Activated CD4-positive, alpha-beta T cell treated with anti-CD3 and anti-CD28 coated beads for 4 hours (primary cell): Measurements from ENCODE around the gene OR1E1.
"Not testable (repeated sequence)": the region's sequence is repeated elsewhere in the genome, so short reads cannot be mapped to it uniquely, and the experiment has no call there.

ENCODE experiments used
- DNase-seq, 2 donors: peaks; one replicate each; pipeline ENCODE4 v3.0.0-alpha.2; 2020

OR1E1 gene, protein sequence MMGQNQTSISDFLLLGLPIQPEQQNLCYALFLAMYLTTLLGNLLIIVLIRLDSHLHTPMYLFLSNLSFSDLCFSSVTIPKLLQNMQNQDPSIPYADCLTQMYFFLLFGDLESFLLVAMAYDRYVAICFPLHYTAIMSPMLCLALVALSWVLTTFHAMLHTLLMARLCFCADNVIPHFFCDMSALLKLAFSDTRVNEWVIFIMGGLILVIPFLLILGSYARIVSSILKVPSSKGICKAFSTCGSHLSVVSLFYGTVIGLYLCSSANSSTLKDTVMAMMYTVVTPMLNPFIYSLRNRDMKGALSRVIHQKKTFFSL

DNA sequence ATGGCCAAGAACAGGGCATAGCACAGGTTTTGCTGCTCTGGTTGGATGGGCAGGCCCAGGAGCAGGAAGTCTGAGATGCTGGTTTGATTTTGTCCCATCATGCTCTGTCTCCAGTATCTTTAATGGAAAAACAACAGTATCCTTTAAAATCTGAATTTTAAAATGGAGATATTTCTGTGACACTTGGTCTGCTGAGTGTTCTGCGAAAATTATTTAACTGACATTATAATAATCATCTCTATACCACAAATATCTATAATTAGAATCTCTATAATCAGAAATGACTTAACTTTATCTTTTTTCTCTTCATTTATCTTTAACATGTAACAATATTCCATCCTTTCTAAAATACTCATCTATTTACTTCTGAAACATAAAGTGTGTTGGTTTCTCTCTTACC, at the start of gene OR1E1:
TSS of gene OR1E1 (minus strand) at position 101 of the 400 bp plus-strand sequence. CDS start at position 101, 0 bp downstream.
- DNase-seq: no peak

DNA sequence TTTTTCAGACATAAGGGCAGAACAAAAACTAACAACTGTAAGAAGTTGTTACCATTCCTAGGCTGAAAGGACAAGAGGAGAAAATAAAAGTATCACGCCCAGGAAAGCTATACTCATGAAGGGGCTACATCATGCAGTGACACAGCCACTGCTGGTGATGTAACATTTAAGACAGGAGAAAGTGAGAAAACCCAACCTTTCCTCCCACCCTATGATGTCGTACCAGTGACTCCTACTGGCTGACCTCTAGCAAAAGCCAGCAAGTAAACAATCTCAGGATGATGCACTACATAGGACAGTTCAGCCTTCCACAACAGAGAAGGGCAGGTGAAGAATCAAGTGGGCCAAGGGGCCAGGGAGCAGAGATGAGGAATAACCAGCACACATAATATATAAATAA, 49.4 kb upstream of the OR1E1 start:
- DNase-seq: no peak

DNA sequence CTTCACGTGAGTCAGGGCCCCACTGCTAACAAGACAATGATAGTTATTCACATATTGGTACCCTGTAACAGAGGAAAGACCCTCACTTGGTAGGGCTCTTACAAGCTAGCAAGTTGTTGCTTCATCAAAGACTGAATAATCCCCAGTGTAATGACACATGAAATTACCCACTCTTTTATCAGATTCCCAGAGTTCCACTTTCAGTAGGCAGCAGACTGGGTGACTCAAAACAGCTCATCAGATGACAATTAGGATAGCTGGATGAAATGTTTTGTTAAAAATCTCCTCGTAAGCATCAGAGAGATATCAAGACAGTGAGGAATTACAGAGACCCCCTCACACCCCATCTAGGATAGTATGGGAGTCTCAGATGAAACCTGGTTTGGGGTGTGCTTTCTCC, 42.2 kb upstream of the OR1E1 start:
- no peak for DNase-seq

DNA sequence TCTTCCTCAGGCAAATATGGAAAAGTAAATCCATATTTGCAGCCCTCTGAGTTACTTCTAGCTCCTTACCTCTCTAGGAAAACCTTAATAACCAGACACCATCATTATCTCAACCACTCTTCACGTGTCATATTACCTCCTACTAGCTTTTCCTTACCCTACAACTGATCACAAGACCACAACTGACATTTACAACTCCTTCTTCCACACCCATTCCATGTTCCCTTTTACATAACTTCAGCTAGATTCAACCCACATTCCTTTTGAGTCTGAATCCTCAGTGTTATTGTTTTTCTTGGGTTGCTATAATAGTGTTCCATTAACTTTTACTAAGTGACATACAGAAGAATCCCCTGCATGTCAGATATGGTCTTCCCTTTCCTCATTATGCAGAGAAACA, 40.2 kb upstream of the OR1E1 start:
- DNase-seq: no peak

DNA sequence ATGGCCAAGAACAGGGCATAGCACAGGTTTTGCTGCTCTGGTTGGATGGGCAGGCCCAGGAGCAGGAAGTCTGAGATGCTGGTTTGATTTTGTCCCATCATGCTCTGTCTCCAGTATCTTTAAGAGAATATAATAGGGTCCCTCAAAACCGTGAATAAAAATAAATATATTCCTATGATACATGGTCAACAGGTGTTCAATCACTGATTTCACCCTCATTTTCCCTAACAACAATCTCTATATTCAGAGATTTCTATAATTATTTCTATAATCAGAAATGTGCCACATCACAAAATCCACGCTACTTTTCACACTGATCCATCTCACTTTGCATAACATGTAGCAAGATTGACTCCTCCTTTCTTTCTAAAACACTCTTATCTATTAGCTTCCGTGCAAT, 35.5 kb upstream of the OR1E1 start, which contains the start of gene OR1E2:
TSS of gene OR1E2 (minus strand) at position 101 of the 400 bp plus-strand sequence. CDS start at position 101, 0 bp downstream.
- DNase-seq: no peak

DNA sequence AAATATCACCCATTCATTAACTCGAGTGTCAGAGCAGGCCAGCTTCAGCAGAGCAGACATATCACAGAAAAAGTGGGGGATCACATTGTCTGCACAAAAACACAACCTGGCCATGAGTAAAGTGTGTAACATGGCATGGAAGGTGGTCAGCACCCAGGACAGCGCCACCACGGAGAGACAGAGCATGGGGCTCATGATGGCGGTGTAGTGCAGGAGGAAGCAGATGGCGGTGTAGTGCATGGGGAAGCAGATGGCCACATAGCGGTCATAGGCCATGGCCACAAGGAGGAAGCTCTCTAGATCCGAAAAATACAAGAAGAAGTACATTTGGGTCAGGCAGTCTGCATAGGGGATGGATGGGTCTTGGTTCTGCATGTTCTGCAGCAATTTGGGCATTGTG, 35.0 kb upstream of the OR1E1 start:
- not testable (repeated sequence) for DNase-seq

DNA sequence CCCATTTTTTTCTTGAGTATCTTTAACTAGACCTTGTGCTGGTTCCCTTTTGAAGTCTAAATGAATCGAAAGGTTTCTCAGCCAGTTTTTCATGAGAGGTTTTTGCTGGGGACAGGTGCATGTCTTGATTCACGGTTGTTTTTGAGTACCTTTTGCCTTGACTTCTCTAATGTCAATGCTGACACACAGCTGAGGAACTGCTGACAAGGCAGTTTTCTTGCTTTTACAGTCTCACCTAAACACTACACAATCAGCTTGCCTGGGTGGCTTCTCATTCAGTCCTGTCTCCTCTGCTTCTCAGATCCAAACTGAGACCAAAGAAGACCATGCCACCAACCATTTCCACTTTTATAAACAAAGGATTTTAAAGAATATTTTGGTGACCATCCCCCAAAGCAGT, 20.0 kb upstream of the OR1E1 start:
- no peak for DNase-seq

DNA sequence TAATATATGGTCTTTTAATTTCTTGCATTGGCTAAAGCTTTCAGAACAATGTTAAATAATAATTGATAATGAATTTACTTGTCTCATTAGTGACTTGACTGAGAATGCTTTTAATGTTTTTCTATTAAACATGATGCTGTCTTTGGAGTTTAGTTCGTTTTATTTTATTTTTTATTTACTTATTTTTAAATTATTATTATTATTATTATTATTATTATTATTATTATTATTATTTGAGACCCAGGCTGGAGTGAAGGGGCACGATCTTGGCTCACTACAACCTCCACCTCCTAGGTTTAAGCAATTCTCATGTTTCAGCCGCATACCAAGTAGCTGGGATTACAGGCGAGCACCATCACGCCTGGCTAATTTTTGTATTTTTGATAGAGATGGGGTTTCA, 17.4 kb upstream of the OR1E1 start:
- DNase-seq: no peak

DNA sequence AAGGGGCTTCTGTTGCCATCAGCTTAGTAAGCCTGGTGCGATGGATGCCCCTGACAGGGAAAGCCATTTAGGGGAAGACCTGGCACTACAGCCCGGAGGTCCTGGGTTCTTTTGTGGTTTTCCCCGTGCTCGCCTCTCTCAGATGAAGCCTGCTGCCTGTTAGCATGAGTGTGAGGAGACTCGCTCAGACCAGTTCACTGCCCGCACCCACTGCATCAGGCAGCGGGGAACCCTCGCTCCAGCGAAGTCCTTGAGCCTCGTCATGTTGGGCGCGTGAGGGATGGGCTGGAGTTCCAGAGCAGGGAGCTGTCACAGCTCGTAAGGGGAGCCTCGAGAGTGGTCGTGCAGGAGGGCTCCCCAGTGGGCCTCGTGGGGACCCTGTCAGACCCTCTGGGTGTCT, 14.0 kb upstream of the OR1E1 start:
- DNase-seq: not testable (repeated sequence)

DNA sequence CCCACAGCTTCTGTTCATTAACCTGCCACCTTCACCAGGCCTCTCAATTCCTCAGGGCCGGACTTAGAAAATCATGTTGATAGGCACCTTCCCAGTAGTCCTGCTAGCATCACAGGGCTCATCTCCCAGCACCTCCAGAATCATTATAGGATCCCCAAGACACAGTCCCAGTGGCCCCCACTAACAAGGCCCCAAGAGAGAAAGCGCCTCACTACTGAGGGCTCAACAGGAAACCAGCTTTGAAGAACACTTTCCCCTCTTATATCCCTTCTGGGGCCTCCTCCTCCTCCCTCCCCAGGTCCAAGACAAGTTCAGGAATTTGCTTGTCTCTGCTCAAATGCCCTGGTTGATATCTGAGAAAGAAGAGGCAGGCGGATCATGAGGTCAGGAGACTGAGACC, 12.9 kb upstream of the OR1E1 start, which contains the start of gene OR3A3:
TSS of gene OR3A3 (plus strand) at position 301 of the 400 bp plus-strand sequence.
- DNase-seq: no peak

DNA sequence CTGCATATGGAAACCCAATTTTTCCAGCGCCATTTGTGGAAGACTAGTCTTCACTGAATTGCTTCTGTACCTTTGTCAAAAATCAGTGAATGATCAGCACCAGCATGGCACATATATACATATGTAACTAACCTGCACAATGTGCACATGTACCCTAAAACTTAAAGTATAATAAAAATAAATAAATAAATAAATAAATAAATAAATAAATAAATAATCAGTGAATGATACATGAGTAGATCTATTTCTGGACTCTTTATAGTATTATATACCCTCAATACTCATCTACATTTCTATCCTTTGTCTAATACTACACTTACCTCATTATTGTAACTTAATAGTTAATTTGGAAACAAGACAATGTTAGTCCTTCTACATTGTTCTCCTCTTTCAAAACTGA, 5.6 kb upstream of the OR1E1 start:
- DNase-seq: not testable (repeated sequence)

DNA sequence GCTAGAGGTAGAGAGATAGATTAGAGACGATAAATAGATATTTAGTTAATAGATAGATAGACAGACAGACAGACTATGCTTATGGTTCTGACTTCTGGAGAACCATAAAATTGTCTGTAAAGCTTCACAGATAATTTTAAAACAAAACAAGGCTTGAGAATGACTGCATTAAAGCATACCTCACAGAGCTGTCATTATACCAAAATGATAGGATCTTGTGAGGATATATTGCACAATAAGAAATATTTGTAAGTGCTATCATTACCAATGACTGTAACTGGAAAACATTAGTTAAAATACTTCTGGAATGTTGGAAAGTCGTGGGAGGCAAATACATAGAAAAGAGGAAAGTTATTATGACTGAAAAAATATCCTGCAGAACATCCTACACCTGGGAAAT, 3.6 kb upstream of the OR1E1 start:
- DNase-seq: no peak

DNA sequence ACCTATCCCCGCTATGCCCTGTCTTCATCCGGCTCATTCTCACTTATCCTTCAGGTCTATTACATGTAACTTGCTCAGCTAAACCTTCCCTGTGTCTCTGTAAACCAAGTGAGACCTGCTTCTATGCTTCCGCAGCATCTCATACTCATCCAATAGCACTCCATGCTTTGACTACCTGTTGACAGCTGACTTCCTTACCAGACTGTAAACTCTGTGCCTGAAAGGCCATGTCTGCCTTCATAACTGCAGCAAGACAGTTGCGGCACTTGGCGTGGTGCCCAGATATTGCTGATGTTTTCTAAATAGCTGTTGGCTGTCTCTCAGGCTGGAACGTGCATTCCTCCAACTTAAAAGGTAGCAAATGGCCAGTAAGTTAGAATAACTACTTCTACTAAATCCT, 1.8 kb upstream of the OR1E1 start:
- DNase-seq: no peak

DNA sequence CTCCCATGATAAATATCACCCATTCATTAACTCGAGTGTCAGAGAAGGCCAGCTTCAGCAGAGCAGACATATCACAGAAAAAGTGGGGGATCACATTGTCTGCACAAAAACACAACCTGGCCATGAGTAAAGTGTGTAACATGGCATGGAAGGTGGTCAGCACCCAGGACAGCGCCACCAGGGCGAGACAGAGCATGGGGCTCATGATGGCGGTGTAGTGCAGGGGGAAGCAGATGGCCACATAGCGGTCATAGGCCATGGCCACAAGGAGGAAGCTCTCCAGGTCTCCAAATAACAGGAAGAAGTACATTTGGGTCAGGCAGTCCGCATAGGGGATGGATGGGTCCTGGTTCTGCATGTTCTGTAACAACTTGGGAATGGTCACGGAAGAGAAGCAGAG, 409 bp downstream of the OR1E1 start:
- not testable (repeated sequence) for DNase-seq

DNA sequence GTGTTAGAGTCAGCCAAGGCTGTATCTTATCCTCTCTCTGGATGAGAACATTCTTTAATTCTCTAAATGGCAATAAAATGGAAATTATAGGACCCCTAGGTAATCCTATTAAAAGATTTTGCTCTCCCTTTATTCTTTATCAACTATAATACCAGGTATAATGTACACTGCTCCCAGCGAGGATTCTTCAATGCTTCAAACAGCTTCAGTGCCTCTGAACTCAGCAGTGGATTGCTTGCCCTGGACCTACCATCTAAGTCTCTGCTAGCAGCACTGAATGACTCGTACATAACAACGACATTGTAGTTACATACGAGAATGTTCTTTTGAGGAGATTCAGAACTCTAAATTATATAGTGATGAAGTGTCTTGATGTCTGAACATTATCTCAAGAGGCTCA, 8.4 kb downstream of the OR1E1 start:
- no peak for DNase-seq

DNA sequence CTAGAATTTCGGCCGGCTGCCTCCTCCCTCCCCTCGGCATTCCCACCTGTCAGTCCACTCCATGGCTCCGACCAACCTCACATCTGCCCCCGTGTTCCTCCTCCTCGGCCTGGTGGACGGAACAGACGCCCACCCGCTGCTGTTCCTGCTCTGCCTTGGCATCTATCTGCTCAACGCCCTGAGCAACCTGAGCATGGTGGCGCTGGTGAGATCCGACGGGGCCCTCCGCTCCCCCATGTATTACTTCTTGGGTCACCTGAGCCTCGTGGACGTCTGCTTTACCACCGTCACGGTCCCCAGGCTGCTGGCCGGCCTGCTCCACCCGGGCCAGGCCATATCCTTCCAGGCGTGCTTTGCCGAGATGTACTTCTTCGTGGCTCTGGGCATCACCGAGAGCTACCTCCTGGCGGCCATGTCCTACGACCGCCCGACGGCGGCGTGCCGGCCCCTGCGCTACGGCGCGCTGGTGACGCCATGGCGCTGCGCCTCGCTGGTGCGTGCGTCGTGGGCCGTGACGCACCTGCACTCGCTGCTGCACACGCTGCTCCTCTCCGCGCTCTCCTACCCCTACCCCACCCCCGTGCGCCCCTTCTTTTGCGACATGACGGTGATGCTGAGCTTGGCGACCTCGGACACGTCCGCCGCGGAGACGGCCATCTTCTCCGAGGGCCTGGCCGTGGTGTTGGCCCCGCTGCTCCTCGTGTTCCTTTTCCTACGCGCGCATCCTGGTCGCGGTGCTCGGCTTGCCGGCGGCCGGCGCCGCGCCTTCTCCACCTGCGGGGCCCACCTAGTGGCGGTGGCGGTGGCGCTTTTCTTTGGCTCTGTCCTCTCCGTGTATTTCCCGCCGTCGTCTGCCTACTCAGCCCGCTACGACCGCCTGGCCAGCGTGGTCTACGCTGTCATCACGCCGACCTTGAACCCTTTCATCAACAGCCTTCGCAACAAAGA, 12.1 kb downstream of the OR1E1 start, which contains the start of gene OR3A2:
TSS of gene OR3A2 (minus strand) at position 440 of the 948 bp plus-strand sequence.
- DNase-seq: peak in 1 of 2 donors; percentile 24

DNA sequence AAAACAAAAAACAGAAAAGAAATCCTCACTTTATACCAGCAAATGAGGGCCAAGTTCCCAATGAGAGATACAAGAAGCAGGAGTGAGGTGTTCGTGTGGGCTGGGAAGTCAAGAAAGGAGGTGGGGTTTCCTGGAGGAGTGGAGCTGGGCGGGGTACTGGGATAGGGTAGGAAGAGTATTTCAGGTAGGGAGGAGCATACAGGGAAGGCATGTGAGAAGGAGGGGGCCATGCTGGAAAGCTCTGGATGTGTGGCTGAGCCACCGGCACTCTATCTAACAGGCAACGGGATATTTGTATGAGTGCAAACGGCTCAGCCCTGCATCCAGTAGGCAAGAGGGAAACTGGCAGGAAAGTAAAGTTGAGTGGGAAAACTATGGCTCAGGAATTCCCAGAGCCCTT, 16.3 kb downstream of the OR1E1 start:
- DNase-seq: no peak

DNA sequence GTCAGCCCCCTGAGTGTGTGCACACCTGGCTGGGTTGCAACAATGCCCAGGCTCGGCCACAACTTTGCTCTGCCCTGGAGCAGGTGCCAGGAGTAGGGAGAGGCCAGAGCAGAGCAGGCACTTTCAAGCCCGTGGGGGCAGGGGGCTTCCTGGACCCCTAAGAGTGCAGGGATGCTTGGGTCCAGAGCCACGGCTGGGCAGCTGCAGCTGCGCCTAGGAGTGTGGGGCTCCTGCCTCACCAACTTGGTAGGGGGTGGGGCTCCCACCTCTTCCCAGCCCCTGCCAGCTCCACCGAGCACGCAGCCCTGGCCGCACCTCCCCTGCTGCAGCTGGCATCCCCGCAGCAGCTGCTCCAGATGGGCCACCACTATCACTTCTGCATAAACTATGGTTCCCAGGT, 19.9 kb downstream of the OR1E1 start:
- no peak for DNase-seq

DNA sequence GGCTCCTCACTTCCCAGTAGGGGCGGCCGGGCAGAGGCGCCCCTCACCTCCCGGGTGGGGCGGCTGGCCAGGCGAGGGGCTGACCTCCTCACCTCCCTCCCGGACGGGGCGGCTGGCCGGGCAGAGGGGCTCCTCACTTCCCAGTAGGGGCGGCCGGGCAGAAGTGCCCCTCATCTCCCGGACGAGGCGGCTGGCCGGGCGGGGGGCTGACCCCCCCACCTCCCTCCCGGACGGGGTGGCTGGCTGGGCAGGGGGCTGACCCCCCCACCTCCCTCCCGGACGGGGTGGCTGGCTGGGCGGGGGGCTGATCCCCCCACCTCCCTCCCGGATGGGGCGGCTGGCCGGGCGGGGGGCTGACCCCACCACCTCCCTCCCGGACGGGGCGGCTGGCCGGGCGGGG, 27.0 kb downstream of the OR1E1 start:
- DNase-seq: not testable (repeated sequence)
